Upper lobe of left lung (tissue), 4 donors: ENCODE results near the gene AGPS.

Experiments used
- POLR2AphosphoS5 ChIP-seq, 2 donors: sonication (generic); formaldehyde crosslinking; IDR thresholded peaks; one replicate each; pipeline ENCODE4 v1.5.1; 2017; ENCODE audit warnings: antibody characterized with exemption in 2 of 2
- TF ChIP-seq, protein P1 (sequence below), 6 experiments: fragments of 450-650 bp in 4 of 6; fragments of 200-600 bp in 2 of 6; sonication (generic) in 2 of 6; IDR thresholded peaks; one replicate each; pipeline ENCODE4 v1.5.1; 2016 to 2019; ENCODE audit warnings: antibody characterized with exemption in 6 of 6

DNA sequence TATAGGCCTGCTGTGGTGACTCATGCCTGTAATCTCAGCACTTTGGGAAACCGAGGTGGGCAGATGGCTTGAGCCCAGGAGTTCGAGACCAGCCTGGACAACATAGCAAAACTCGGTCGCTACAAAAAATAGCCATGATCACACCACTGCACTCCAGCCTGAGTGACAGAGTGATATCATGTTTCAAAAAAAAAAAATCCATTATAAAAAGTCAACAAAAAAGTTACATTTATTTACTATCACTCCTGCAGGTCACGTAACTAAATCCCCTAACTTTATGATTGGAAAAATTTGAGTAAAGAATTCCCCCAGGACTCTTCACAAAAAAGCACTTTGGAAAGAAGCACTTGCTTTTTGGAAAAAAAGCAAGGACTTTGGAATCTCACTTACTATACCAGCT is 46.4 kb upstream of the AGPS start:
- TF ChIP-seq, protein P1, sequence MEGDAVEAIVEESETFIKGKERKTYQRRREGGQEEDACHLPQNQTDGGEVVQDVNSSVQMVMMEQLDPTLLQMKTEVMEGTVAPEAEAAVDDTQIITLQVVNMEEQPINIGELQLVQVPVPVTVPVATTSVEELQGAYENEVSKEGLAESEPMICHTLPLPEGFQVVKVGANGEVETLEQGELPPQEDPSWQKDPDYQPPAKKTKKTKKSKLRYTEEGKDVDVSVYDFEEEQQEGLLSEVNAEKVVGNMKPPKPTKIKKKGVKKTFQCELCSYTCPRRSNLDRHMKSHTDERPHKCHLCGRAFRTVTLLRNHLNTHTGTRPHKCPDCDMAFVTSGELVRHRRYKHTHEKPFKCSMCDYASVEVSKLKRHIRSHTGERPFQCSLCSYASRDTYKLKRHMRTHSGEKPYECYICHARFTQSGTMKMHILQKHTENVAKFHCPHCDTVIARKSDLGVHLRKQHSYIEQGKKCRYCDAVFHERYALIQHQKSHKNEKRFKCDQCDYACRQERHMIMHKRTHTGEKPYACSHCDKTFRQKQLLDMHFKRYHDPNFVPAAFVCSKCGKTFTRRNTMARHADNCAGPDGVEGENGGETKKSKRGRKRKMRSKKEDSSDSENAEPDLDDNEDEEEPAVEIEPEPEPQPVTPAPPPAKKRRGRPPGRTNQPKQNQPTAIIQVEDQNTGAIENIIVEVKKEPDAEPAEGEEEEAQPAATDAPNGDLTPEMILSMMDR (IDR thresholded peaks at IDR 0.05) = no peak
- TF ChIP-seq POLR2AphosphoS5 (IDR thresholded peaks at IDR 0.05) = no peak
